H1 (cell line): ENCODE results near the gene CD164. TPM values are rescaled to one million over a fixed set of nuclear protein-coding genes. Genes with fewer than 3 reads are reported as not detected.

Source experiments
- CTCF ChIA-PET: fragments of 300-600 bp; sonication (Branson Sonifier 250); formaldehyde crosslinking; loops from one replicate; lab custom pipeline; 2021; ENCODE audit not compliant: partially characterized antibody; lab: Charles Lee
- POLR2A ChIA-PET: fragments of 300-600 bp; sonication (Branson Sonifier 250); formaldehyde crosslinking; loops from one replicate; lab custom pipeline; 2021; ENCODE audit warnings: inconsistent platforms; ENCODE audit not compliant: partially characterized antibody; lab: Charles Lee
- DNase-seq, 2 experiments: peaks; one replicate each; pipeline versions ENCODE4 v3.0.0 to v3.0.0-alpha.2; 2010 to 2022; ENCODE audit warnings: low spot score in 2 of 2, low read depth in 1 of 2, mixed read lengths in 1 of 2
- FAIRE-seq: peaks from 2 replicates; lab custom pipeline; 2011; peaks lifted over from hg19 to GRCh38; lab: Jason Lieb, UNC
- H2AFZ ChIP-seq: 2 replicates; pipeline ENCODE4 v1.8.1; 2012; ENCODE audit warnings: low read length, inconsistent platforms
- H2AK5ac ChIP-seq: 2 replicates; pipeline ENCODE4 v1.6.1; 2013; ENCODE audit warnings: low read depth, low read length
- H2BK120ac ChIP-seq: replicated peaks from 2 replicates; pipeline ENCODE3; 2013; ENCODE audit warnings: low read depth, low read length, inconsistent platforms
- H2BK12ac ChIP-seq: 2 replicates; pipeline ENCODE4 v1.6.1; 2013; ENCODE audit warnings: low read depth, low read length
- H2BK15ac ChIP-seq: 2 replicates; pipeline ENCODE4 v1.6.1; 2013; ENCODE audit warnings: low read length
- H2BK20ac ChIP-seq: 2 replicates; pipeline ENCODE4 v1.6.1; 2013; ENCODE audit warnings: low read length
- H2BK5ac ChIP-seq: 2 replicates; pipeline ENCODE4 v1.6.1; 2013; ENCODE audit warnings: low read depth, low read length
- H3K14ac ChIP-seq: 2 replicates; pipeline ENCODE4 v1.6.1; 2013; ENCODE audit warnings: inconsistent platforms; ENCODE audit not compliant: insufficient read length
- H3K18ac ChIP-seq: 2 replicates; pipeline ENCODE4 v1.6.1; 2013; ENCODE audit warnings: low read length; ENCODE audit errors: extremely low read depth
- H3K23ac ChIP-seq: 2 replicates; pipeline ENCODE4 v1.6.1; 2013; ENCODE audit warnings: inconsistent platforms; ENCODE audit not compliant: insufficient read length
- H3K23me2 ChIP-seq: 2 replicates; pipeline ENCODE4 v1.6.1; 2013; ENCODE audit warnings: low read depth, low read length
- H3K27ac ChIP-seq: 2 replicates; pipeline ENCODE4 v1.6.1; 2011; ENCODE audit warnings: low read depth, low read length, inconsistent platforms
- H3K27me3 ChIP-seq, 4 experiments: replicated peaks in 1 of 4; 1 replicate in 1 of 4; 2 replicates in 3 of 4; pipeline versions ENCODE4 v1.6.1 to v1.8.1; 2011 to 2013; ENCODE audit warnings: low read length in 3 of 4, mild to moderate bottlenecking in 3 of 4, inconsistent platforms in 2 of 4, mixed read lengths in 2 of 4, moderate library complexity in 1 of 4; ENCODE audit not compliant: control insufficient read depth in 3 of 4, insufficient read depth in 3 of 4; ENCODE audit errors: extremely low read depth in 1 of 4
- H3K36me3 ChIP-seq, 4 experiments: 2 replicates each; pipeline versions ENCODE4 v1.6.1 to v1.8.1; 2011 to 2013; ENCODE audit warnings: mild to moderate bottlenecking in 4 of 4, low read length in 3 of 4, moderate library complexity in 2 of 4, control low read depth in 1 of 4, inconsistent platforms in 1 of 4; ENCODE audit not compliant: insufficient read depth in 4 of 4, control insufficient read depth in 2 of 4
- H3K4ac ChIP-seq: replicated peaks from 2 replicates; pipeline ENCODE3; 2013; ENCODE audit warnings: low read length, low read depth, mixed read lengths, inconsistent platforms; ENCODE audit not compliant: insufficient read length
- H3K4me1 ChIP-seq, 4 experiments: replicated peaks in 1 of 4; 1 replicate in 1 of 4; 2 replicates in 3 of 4; pipeline versions ENCODE4 v1.6.1 to v1.8.1; 2011 to 2013; ENCODE audit warnings: low read length in 3 of 4, inconsistent platforms in 2 of 4, mixed read lengths in 1 of 4; ENCODE audit not compliant: insufficient read depth in 4 of 4, control insufficient read depth in 3 of 4
- H3K4me2 ChIP-seq, 2 experiments: 2 replicates each; pipeline versions ENCODE4 v1.6.1 to v1.8.1; 2011 to 2013; ENCODE audit warnings: low read depth in 2 of 2, low read length in 2 of 2, control low read depth in 1 of 2, inconsistent platforms in 1 of 2, mild to moderate bottlenecking in 1 of 2; ENCODE audit not compliant: insufficient read depth in 1 of 2
- H3K4me3 ChIP-seq, 4 experiments: fragments of 200-600, 300-600 bp in 1 of 4; sonication (generic), shearing (Covaris generic), sonication (Bioruptor Twin) in 1 of 4; 2 replicates each; pipeline versions ENCODE4 v1.5.1 to v1.8.1; 2011 to 2016; ENCODE audit warnings: low read length in 4 of 4, low read depth in 3 of 4, control low read depth in 2 of 4, inconsistent platforms in 2 of 4, mild to moderate bottlenecking in 2 of 4, mixed read lengths in 1 of 4, moderate library complexity in 1 of 4; ENCODE audit not compliant: insufficient read depth in 2 of 4; ENCODE audit errors: extremely low read depth in 1 of 4
- H3K56ac ChIP-seq: replicated peaks from 2 replicates; pipeline ENCODE3; 2013; ENCODE audit warnings: low read depth, mild to moderate bottlenecking, mixed read lengths, low read length, inconsistent platforms; ENCODE audit not compliant: insufficient read length
- H3K79me1 ChIP-seq: 2 replicates; pipeline ENCODE4 v1.6.1; 2013; ENCODE audit warnings: low read depth, low read length, control low read depth
- H3K79me2 ChIP-seq, 2 experiments: 2 replicates each; pipeline versions ENCODE4 v1.6.1 to v1.8.1; 2012 to 2013; ENCODE audit warnings: low read length in 2 of 2, mild to moderate bottlenecking in 2 of 2, inconsistent platforms in 1 of 2; ENCODE audit not compliant: insufficient read depth in 2 of 2, control insufficient read depth in 1 of 2
- H3K9ac ChIP-seq, 4 experiments: replicated peaks in 1 of 4; 1 replicate in 1 of 4; 2 replicates in 3 of 4; pipeline versions ENCODE4 v1.6.1 to v1.8.1; 2011 to 2013; ENCODE audit warnings: low read depth in 3 of 4, low read length in 3 of 4, control low read depth in 2 of 4, mild to moderate bottlenecking in 2 of 4, moderate library complexity in 2 of 4, inconsistent platforms in 1 of 4; ENCODE audit errors: extremely low read depth in 1 of 4
- H3K9me3 ChIP-seq, 2 experiments: 2 replicates each; pipeline versions ENCODE4 v1.6.1 to v1.8.1; 2012 to 2013; ENCODE audit warnings: mild to moderate bottlenecking in 2 of 2, moderate library complexity in 2 of 2, control low read depth in 1 of 2, inconsistent platforms in 1 of 2, low read depth in 1 of 2, low read length in 1 of 2, mixed read lengths in 1 of 2; ENCODE audit not compliant: insufficient read depth in 2 of 2
- H4K20me1 ChIP-seq, 2 experiments: replicated peaks in 1 of 2; 2 replicates each; pipeline versions ENCODE3 to v1.8.1; 2011 to 2013; ENCODE audit warnings: inconsistent platforms in 2 of 2, low read length in 2 of 2, mild to moderate bottlenecking in 1 of 2; ENCODE audit not compliant: insufficient read depth in 2 of 2, control insufficient read depth in 1 of 2
- H4K5ac ChIP-seq: 2 replicates; pipeline ENCODE4 v1.6.1; 2013; ENCODE audit warnings: low read length, low read depth, mixed read lengths, inconsistent platforms; ENCODE audit not compliant: insufficient read length
- H4K8ac ChIP-seq: 2 replicates; pipeline ENCODE4 v1.8.0; 2013; ENCODE audit warnings: mild to moderate bottlenecking, moderate library complexity, low read length, inconsistent platforms; ENCODE audit not compliant: insufficient read depth; ENCODE audit errors: extremely low read depth
- H4K91ac ChIP-seq: replicated peaks from 2 replicates; pipeline ENCODE3; 2013; ENCODE audit warnings: low read length, mixed read lengths, inconsistent platforms; ENCODE audit not compliant: insufficient read length
- ASH2L ChIP-seq: fragments of 200-600, 300-600 bp; sonication (generic); IDR thresholded peaks from one replicate; pipeline ENCODE4 v1.7.1; 2017; ENCODE audit warnings: low read length
- JUN ChIP-seq: IDR thresholded peaks from 2 replicates; pipeline ENCODE4 v1.6.1; 2011; ENCODE audit warnings: low read depth, mild to moderate bottlenecking, improper control_type of control experiment, low read length
- RBBP5 ChIP-seq: IDR thresholded peaks from 2 replicates; pipeline ENCODE4 v1.7.1; 2012; ENCODE audit warnings: low read depth, mild to moderate bottlenecking, inconsistent platforms, low read length, moderate library complexity, borderline replicate concordance
- WGBS, 2 experiments: shearing (Covaris generic) in 1 of 2; methylation state at CpG; one replicate each; pipeline versions ENCODE4 v1.1.6 to v1.1.7; 2013 to 2015; ENCODE audit warnings: low lambda C conversion rate in 2 of 2, mixed read lengths in 2 of 2, inconsistent platforms in 1 of 2, low coverage in 1 of 2, missing lambda C conversion rate in 1 of 2; ENCODE audit not compliant: insufficient replicate concordance in 2 of 2, insufficient coverage in 1 of 2, insufficient read length in 1 of 2; ENCODE audit errors: extremely low coverage in 1 of 2, missing lambda C conversion rate in 1 of 2; 5-methylcytosine and 5-hydroxymethylcytosine counted together
- polyA plus RNA-seq, 7 experiments: library from polyadenylated mRNA; depleted of rRNA in 3 of 7; stranded (reverse) in 5 of 7; unstranded in 2 of 7; fragments of >200 nt in 5 of 7; fragments of 200-250 nt in 2 of 7; gene quantifications; 1 replicate in 5 of 7; 2 replicates in 1 of 7; 4 replicates in 1 of 7; pipeline versions ENCODE4 v1.2.1 to v1.2.3, GENCODE V29; 2011 to 2013; ENCODE audit warnings: missing spikeins in 2 of 7, mixed read lengths in 2 of 7
- total RNA-seq: library from RNA; stranded (reverse); fragmentation: NEBNext Ultra II Directional; extraction: Animal tissue kit (Norgen Biotek cat#: 25700); gene quantifications from 2 replicates; pipeline ENCODE4 v1.2.1, GENCODE V29; 2021

Gene CD164
- total and polyA plus RNA-seq, 2 of the 8 experiments (the other 6 are each of a cell fraction or from before 2014, with no cell fraction given): 69.3 to 94.3 TPM

- Histone ChIP-seq H3K79me1 (no peaks in the 10 kb centered on the region), H3K4me1 (peaks cover 0 to 3% (median 0%) of the 10 kb centered on the region in 4 experiments; a peak in 1 of 7 replicates), H4K5ac (no peak overlapping the region), H2BK120ac (no peak overlapping the region), H3K56ac (no peak overlapping the region), H3K36me3 (no peaks in the 10 kb centered on the region), H4K8ac (no peak overlapping the region), H4K91ac (no peak overlapping the region), H3K14ac (no peak overlapping the region), H2BK15ac (no peak overlapping the region), H3K23me2 (no peaks in the 10 kb centered on the region), H2BK12ac (no peak overlapping the region), H2BK5ac (no peak overlapping the region), H3K4ac (no peak overlapping the region), H2AFZ (no peak overlapping the region), H3K79me2 (no peaks in the 10 kb centered on the region), H4K20me1 (no peaks in the 10 kb centered on the region), H3K9me3 (no peaks in the 10 kb centered on the region)
- FAIRE-seq: no peak
- CTCF ChIA-PET: no interaction called here
- no peak for TF ChIP-seq ASH2L
- TF ChIP-seq RBBP5: no peak
- no peak for TF ChIP-seq JUN
- TF ChIP-seq, all 59 proteins: peak for 0
- Histone ChIP-seq H2AK5ac (no peak overlapping the region), H3K23ac (no peak overlapping the region), H3K18ac (no peak overlapping the region), H3K4me3 (no peak overlapping the region), H3K4me2 (no peak overlapping the region), H3K27me3 (no peaks in the 10 kb centered on the region), H3K27ac (no peak overlapping the region), H2BK20ac (no peak overlapping the region), H3K9ac (no peak overlapping the region)
- no peak for DNase-seq
- WGBS, 2 experiments: 91% methylated on average over 4 of the region's 4 CpGs; no CpG with 5 or more reads in 1 of the 2 experiments
- POLR2A ChIA-PET: no interaction called here
Measured at GRCh38 chr6:109417646-109418045, 35.4 kb upstream of the CD164 start.
